HG03196 (cell line): ENCODE results near the gene ENAH.
"Not testable (repeated sequence)": the region's sequence is repeated elsewhere in the genome, so short reads cannot be mapped to it uniquely, and the experiment has no call there.

Experiments
- ATAC-seq: cut with Tn5 transposase; IDR thresholded peaks from one replicate; pipeline ENCODE4 v1.9.1; 2021; ENCODE audit not compliant: unreplicated experiment

Gene ENAH

GRCh38 chr1:225532240-225532944 is 120.5 kb downstream of the ENAH start:
- no peak for ATAC-seq

- no peak for ATAC-seq
Measured at GRCh38 chr1:225529726-225530125, 123.2 kb downstream of the ENAH start.

GRCh38 chr1:225527575-225527974 is 125.3 kb downstream of the ENAH start:
- no peak for ATAC-seq

GRCh38 chr1:225526878-225527277 is 126.0 kb downstream of the ENAH start:
- no peak for ATAC-seq

GRCh38 chr1:225525377-225525776 is 127.5 kb downstream of the ENAH start:
- ATAC-seq, result no peak

- no peak for ATAC-seq
Measured at GRCh38 chr1:225524570-225524969, 128.4 kb downstream of the ENAH start.

GRCh38 chr1:225523263-225523950 is 129.5 kb downstream of the ENAH start:
- no peak for ATAC-seq

GRCh38 chr1:225522588-225523262 is 130.2 kb downstream of the ENAH start:
- ATAC-seq, result no peak

GRCh38 chr1:225520587-225521227 is 132.2 kb downstream of the ENAH start:
- no peak for ATAC-seq

GRCh38 chr1:225519166-225519863 is 133.6 kb downstream of the ENAH start:
- no peak for ATAC-seq

GRCh38 chr1:225517697-225518096 is 135.2 kb downstream of the ENAH start:
- ATAC-seq, result no peak

- ATAC-seq, result no peak
Measured at GRCh38 chr1:225517221-225517620, 135.7 kb downstream of the ENAH start.

GRCh38 chr1:225514671-225515081 is 138.2 kb downstream of the ENAH start:
- ATAC-seq, result no peak

GRCh38 chr1:225513576-225513975 is 139.3 kb downstream of the ENAH start:
- ATAC-seq, result not testable (repeated sequence)

- ATAC-seq, result no peak
Measured at GRCh38 chr1:225511828-225512381, 141.0 kb downstream of the ENAH start.

- not testable (repeated sequence) for ATAC-seq
Measured at GRCh38 chr1:225510740-225511139, 142.2 kb downstream of the ENAH start.

GRCh38 chr1:225509770-225510169 is 143.2 kb downstream of the ENAH start:
- no peak for ATAC-seq

- ATAC-seq, result no peak
Measured at GRCh38 chr1:225509376-225509707, 143.6 kb downstream of the ENAH start.

GRCh38 chr1:225508538-225509375 is 144.2 kb downstream of the ENAH start:
- no peak for ATAC-seq

GRCh38 chr1:225506727-225507126 is 146.2 kb downstream of the ENAH start:
- ATAC-seq, result no peak
